Activated CD4-positive, alpha-beta T cell treated with anti-CD3 and anti-CD28 coated beads, Interleukin-2, Interleukin-4, amounts not matched to agents 100 ng/mL and 50 ng/mL, durations not matched to agents 16 hours and 8 hours (primary cell): Measurements from ENCODE around the gene KREMEN1.

Source experiments
- DNase-seq: peaks from one replicate; pipeline ENCODE4 v3.0.0-alpha.2; 2020; ENCODE audit warnings: low spot score

KREMEN1 gene

GRCh38 chr22:29133603-29134133 is 60.8 kb downstream of the KREMEN1 start:
- no peak for DNase-seq

- no peak for DNase-seq
Observed at GRCh38 chr22:29134448-29134847, 61.6 kb downstream of the KREMEN1 start.

GRCh38 chr22:29136782-29137700 is 64.2 kb downstream of the KREMEN1 start:
- DNase-seq, result no peak

GRCh38 chr22:29138556-29139305 is 65.9 kb downstream of the KREMEN1 start:
- DNase-seq, result no peak

GRCh38 chr22:29139965-29140782 is 67.3 kb downstream of the KREMEN1 start:
- DNase-seq, result no peak

- no peak for DNase-seq
Observed at GRCh38 chr22:29141078-29141688, 68.3 kb downstream of the KREMEN1 start.

- no peak for DNase-seq
Observed at GRCh38 chr22:29142116-29142515, 69.3 kb downstream of the KREMEN1 start.

GRCh38 chr22:29143941-29144785 is 71.3 kb downstream of the KREMEN1 start:
- DNase-seq, result no peak

GRCh38 chr22:29144786-29145160 is 71.9 kb downstream of the KREMEN1 start:
- no peak for DNase-seq

GRCh38 chr22:29145321-29146072 is 72.7 kb downstream of the KREMEN1 start:
- DNase-seq, result no peak

GRCh38 chr22:29146091-29146560 is 73.3 kb downstream of the KREMEN1 start:
- DNase-seq, result no peak

GRCh38 chr22:29146771-29147170 is 73.9 kb downstream of the KREMEN1 start:
- no peak for DNase-seq

- DNase-seq, result no peak
Observed at GRCh38 chr22:29147331-29147899, 74.6 kb downstream of the KREMEN1 start.

GRCh38 chr22:29148036-29148435 is 75.2 kb downstream of the KREMEN1 start:
- no peak for DNase-seq

- no peak for DNase-seq
Observed at GRCh38 chr22:29148826-29149225, 76.0 kb downstream of the KREMEN1 start.

- DNase-seq, result no peak
Observed at GRCh38 chr22:29149841-29150555, 77.2 kb downstream of the KREMEN1 start.

- DNase-seq, result no peak
Observed at GRCh38 chr22:29150701-29151100, 77.9 kb downstream of the KREMEN1 start.

- DNase-seq, result no peak
Observed at GRCh38 chr22:29151316-29151715, 78.5 kb downstream of the KREMEN1 start.
